GM12892 (cell line): Measurements from ENCODE around the gene PARD3.

Experiments used
- POLR2A ChIP-seq: IDR thresholded peaks from 2 replicates; pipeline ENCODE4 v1.6.1; 2011; ENCODE audit warnings: low read depth, low read length, control low read depth
- TAF1 ChIP-seq: IDR thresholded peaks from 2 replicates; pipeline ENCODE4 v1.6.1; 2011; ENCODE audit warnings: low read depth, mild to moderate bottlenecking, control low read depth, low read length, borderline replicate concordance

- TF ChIP-seq POLR2A: no peak
- no peak for TF ChIP-seq TAF1
These were observed 238.3 kb downstream of the PARD3 start for GRCh38 chr10:34576797-34577196.
